ENCODE measurements around the gene URB1. TPM values are rescaled to one million over a fixed set of nuclear protein-coding genes. Genes with fewer than 3 reads are reported as not detected.
A peak's percentile ranks its signal among the peaks of the same experiment; 100 is the strongest.

URB1 gene
- total RNA-seq, 1 donor from 2014 or later: 10.5 TPM

DNA sequence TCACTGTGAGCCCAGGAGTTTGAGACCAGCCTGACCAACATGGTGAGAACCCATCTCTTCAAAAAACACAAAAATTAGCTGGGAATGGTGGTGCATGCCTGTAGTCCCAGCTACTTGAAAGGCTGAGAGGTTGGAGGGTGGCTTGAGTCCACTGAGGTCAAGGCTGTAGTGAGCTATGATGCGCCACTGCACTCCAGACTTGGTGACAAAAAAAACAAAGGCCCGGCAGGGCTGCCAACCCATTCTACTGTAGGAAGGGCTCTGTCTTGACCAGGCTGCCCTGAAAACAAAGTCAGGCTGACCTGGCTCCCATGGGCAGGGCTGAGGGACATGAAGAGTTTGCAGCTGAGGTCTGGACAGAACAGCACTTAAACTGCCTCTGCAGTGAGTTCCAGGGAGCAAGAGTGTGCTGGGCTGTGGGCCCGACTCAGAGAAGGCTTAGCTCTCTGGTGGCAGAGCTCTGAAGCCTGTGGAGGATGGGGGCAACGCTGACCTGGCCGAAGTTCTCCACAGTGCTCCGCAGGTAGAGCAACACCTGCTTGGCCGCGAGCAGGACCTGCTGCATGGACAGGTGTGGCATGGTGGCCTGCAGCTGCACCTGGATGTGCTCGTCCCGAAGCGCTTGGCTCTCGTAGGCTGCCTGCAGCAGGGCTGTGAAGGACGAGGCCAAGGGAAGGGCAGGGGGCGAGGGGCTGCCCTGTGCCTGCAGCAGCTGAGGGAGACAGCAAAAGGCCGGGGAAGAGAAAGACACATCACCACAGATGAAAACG, 42.4 kb downstream of the URB1 start:
- intact Hi-C loops (cut with DNase I): no loop called here
- peak; percentile 71 for DNase-seq (ENCODE audit: low spot score)

DNA sequence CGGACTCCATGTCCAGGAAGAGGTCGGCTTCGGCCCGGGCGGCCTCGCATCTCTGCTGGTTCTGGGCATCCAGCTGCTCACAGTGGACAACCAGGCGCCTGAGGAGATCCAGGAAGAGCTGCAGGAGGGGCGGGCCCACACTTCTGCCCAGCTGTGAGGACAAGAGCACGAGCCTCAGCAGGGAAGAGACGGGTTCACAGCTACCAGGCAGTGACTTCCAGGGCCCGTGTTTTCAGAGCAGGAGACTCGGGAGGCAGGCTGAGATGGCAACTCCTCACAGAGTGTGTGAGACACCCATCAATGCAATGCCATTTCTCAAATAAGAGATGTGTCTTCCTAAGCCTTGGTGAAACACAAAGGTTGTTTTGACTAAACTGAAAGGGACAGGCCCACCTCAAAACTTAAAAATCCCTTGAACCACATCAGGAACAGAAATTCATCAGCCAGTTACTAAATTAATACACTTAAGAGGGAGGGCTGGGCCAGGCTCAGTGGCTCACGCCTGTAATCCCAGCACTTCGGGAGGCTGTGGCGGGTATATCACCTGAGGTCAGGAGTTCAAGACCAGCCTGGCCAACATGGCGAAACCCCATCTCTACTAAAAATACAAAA, 43.4 kb downstream of the URB1 start:
- peak; percentile 51 for DNase-seq (ENCODE audit: low spot score)
- intact Hi-C loops (cut with DNase I): no loop called here

- intact Hi-C loops (cut with DNase I): no loop called here
- DNase-seq (ENCODE audit: low spot score): no peak
Observed at GRCh38 chr21:32348604-32349332, 44.0 kb downstream of the URB1 start.

- intact Hi-C loops (cut with DNase I): no loop called here
- no peak for DNase-seq (ENCODE audit: low spot score)
Observed at GRCh38 chr21:32347977-32348376, 44.8 kb downstream of the URB1 start.

GRCh38 chr21:32347351-32347750, 45.5 kb downstream of the URB1 start:
- intact Hi-C loops (cut with DNase I): no loop called here
- DNase-seq (ENCODE audit: low spot score): peak; percentile 69

GRCh38 chr21:32346951-32347350, 45.9 kb downstream of the URB1 start:
- intact Hi-C loops (cut with DNase I): no loop called here
- DNase-seq (ENCODE audit: low spot score): peak; percentile 71

GRCh38 chr21:32340863-32341848, 51.7 kb downstream of the URB1 start:
- intact Hi-C loops (cut with DNase I): no loop called here

DNA sequence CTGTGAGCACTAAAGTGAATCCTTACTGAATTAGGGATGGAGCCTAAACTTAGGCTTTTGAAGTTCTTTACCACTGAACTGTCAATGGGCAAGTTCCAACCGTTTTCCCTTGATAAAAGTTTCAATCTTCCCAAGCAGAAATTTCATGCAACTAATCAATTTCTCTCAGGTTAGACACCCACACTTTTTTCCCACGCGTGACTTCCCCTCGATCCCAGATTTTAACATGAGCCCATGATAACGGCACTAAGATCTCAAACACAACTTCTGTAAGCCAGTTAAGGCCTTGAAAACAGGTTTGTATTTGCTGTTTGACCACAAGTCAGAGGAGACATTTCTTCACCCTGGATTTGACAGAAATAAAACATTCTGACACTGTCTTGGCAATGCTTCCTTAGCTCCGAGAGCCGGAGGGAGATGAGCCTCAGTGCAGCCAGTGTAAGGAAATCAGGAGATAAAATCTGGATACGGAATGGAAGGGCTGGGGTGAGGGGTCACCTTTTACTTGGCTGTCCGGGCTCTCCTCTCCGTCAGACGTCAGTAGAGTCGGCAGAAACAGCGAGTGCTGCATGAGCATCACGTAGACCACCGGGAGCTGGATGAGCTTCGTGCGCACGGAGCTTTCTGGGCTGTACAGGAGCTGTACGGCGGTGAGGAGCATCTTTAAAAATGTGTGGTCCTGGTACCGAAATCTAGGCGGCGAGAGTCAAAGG, 54.4 kb downstream of the URB1 start:
- peak; percentile 31 for DNase-seq (ENCODE audit: low spot score)
- intact Hi-C loops (cut with DNase I): no loop called here

More at GRCh38 chr21:32340863-32341848, 51.7 kb downstream of the URB1 start:
- DNase-seq (ENCODE audit: low spot score): peak; percentile 17

GRCh38 chr21:32337206-32337605, 55.6 kb downstream of the URB1 start:
- peak; percentile 61 for DNase-seq (ENCODE audit: low spot score)
- intact Hi-C loops (cut with DNase I): no loop called here

GRCh38 chr21:32336711-32337110, 56.1 kb downstream of the URB1 start:
- DNase-seq (ENCODE audit: low spot score): peak; percentile 66
- intact Hi-C loops (cut with DNase I): no loop called here

- DNase-seq (ENCODE audit: low spot score): peak; percentile 64
- intact Hi-C loops (cut with DNase I): no loop called here
Observed at GRCh38 chr21:32335601-32336575, 56.9 kb downstream of the URB1 start.

DNA sequence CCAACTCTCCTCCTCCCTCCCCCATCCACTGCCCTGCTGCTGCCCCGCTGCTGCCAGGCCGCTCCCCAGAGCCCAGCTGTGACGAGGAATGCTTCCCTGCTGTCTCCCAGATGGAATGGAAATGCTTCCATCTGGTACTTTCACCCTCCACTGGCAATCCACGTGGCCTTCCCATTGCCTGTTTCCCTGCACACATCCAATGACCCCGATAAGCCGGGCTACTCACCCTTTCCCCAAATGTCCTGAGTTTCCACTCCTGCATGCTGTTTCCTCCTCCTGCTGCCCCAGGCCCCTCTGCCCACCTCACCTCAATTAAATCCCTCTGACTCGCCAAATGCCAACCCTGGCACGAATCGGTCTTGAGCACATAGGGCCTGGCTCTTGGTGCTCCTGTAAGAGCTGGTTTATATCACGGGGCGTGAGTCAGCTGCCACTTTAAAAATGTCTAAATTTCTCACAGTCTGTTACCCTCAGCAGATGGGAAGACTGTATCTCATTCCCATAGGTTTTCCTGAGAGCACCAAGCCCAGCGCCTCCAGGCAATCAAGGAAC, 57.8 kb downstream of the URB1 start:
- intact Hi-C loops (cut with DNase I): loop anchor here (5.0 kb wide), 1 partner anchor 32 kb away; no protein-coding TSS in a partner anchor
- peak; percentile 66 for DNase-seq (ENCODE audit: low spot score)

GRCh38 chr21:32333953-32334673, 58.7 kb downstream of the URB1 start:
- DNase-seq (ENCODE audit: low spot score): peak; percentile 53
- intact Hi-C loops (cut with DNase I): loop anchor here (5.0 kb wide), 1 partner anchor 33 kb away; no protein-coding TSS in a partner anchor

DNA sequence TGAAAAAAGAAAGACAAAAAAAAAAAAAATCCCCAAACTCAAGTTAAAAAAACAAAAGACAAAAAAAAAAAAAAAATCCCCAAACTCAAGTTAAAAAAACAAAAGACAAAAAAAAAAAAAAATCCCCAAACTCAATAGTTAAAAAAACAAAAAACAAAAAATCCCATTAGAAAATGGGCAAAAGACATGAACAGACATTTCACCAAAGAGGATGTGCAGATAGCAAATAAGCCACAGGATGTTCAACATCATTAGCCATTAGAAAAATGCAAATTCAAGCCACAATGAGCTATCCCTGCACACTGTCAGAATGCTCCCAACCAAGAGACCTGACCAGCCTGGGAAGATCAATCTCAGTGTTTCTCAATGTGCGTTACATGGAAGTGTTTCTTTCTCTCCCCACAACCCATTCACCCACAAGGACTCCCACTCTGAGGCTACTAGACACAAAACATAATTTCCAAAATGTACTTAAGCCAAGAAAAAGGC, 60.3 kb downstream of the URB1 start:
- no peak for DNase-seq (ENCODE audit: low spot score)
- intact Hi-C loops (cut with DNase I): loop anchor here (5.0 kb wide), 1 partner anchor 35 kb away; no protein-coding TSS in a partner anchor

DNA sequence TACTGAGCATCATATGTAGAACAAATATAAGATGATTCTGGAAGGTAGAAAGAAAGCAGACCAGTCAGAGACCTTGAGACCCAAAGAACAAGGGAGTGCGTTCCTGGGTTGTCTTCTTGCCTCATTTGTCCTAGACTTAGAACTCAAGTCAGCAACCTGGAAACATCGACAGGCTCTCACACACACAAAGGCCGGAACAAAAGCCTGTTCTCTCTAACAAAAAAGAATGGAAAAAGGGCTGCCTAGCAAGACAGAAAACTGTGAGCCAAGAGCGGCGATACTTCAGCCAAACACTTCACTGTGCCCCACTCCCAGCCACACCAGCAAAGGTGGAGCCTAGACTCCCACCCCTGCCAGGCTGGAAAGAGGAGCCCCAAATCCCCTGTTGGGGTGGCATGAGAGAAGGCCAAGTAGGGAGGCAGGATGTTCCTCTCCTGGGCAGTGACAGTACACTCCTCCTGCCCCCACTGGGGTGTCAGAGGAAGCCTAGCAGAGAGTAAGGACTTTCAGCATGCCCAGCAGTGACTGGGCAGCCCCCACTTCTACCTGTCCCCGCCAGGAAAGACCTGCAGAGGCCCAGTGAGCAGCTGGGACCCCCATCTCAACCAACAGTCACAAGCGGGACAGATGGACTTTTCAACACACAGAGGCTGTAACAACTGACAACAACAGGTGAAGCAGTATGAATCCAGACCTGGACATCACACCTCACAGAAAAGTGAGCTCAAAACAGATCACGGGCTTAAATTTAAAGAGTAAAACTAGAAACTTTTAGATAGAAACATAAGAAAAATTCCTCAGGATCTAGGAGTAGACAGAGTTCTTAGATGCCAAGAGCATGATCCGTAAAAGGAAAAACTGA, 61.1 kb downstream of the URB1 start:
- DNase-seq (ENCODE audit: low spot score): peak; percentile 64
- intact Hi-C loops (cut with DNase I): loop anchor here (5.0 kb wide), 1 partner anchor 36 kb away; no protein-coding TSS in a partner anchor

Data from cardiac septum (tissue), 1 donor.